C4-2B (cell line): ENCODE results near the gene TNFRSF8.

Experiments used
- ZFX ChIP-seq: fragments of 450-650 bp; IDR thresholded peaks from 2 replicates; pipeline ENCODE4 v1.6.1; 2017
- TF ChIP-seq, protein P1 (sequence below): fragments of 450-650 bp; conservative IDR thresholded peaks from 2 replicates; pipeline ENCODE4 v1.5.1; 2017; ENCODE audit warnings: mild to moderate bottlenecking

DNA sequence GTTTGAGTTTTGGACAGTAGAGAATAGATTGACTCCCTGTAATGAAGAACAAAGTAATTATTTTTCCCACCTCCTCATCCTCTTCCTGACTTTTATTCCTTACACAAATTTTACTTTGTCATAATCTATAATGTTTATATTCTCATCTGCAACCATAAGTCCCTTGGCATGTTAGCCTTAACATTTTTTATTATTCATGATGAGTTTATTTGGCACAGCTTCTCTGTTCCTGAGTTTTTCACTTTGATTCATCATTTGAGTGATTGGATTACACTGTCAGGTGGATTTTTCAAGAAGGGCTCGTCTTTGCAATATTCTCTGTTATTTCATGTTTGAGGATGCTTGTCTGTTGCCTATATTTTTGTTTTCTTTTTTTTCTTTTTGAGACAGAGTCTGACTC, 35.7 kb downstream of the TNFRSF8 start:
- TF ChIP-seq, protein P1, sequence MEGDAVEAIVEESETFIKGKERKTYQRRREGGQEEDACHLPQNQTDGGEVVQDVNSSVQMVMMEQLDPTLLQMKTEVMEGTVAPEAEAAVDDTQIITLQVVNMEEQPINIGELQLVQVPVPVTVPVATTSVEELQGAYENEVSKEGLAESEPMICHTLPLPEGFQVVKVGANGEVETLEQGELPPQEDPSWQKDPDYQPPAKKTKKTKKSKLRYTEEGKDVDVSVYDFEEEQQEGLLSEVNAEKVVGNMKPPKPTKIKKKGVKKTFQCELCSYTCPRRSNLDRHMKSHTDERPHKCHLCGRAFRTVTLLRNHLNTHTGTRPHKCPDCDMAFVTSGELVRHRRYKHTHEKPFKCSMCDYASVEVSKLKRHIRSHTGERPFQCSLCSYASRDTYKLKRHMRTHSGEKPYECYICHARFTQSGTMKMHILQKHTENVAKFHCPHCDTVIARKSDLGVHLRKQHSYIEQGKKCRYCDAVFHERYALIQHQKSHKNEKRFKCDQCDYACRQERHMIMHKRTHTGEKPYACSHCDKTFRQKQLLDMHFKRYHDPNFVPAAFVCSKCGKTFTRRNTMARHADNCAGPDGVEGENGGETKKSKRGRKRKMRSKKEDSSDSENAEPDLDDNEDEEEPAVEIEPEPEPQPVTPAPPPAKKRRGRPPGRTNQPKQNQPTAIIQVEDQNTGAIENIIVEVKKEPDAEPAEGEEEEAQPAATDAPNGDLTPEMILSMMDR: no peak
- TF ChIP-seq ZFX: no peak
